A549 (cell line): Measurements from ENCODE around the gene DTX4. TPM values are rescaled to one million over a fixed set of nuclear protein-coding genes. Genes with fewer than 3 reads are reported as not detected.
"Not testable (repeated sequence)": the region's sequence is repeated elsewhere in the genome, so short reads cannot be mapped to it uniquely, and the experiment has no call there.

ENCODE experiments used
- ATAC-seq, 2 experiments: fragments of 200-7000 bp in 1 of 2; fragments of >200 bp in 1 of 2; cut with Nextera tagmentation in 1 of 2; cut with Tn5 transposase in 1 of 2; 3 replicates each; pipeline versions ENCODE4 v1.8.0 to v1.9.1; 2018 to 2020; ENCODE audit warnings: mild to moderate bottlenecking in 1 of 2, moderate library complexity in 1 of 2
- CTCF ChIA-PET: fragments of 300-600 bp; sonication (Branson Sonifier 250); formaldehyde crosslinking; extraction: SDS; loops from one replicate; lab custom pipeline; 2021; ENCODE audit warnings: antibody characterized with exemption, inconsistent platforms; lab: Yijun Ruan, JAX
- POLR2A ChIA-PET: fragments of 350-600 bp; formaldehyde crosslinking; extraction: SDS; loops from one replicate; lab custom pipeline; 2021; ENCODE audit warnings: antibody characterized with exemption, inconsistent platforms; lab: Yijun Ruan, JAX
- DNase-seq, 2 experiments: peaks; one replicate each; pipeline versions ENCODE4 v3.0.0 to v3.0.0-alpha.2; 2011 to 2016; ENCODE audit warnings: low read depth in 1 of 2, low spot score in 1 of 2
- FAIRE-seq: peaks from 2 replicates; lab custom pipeline; 2011; peaks lifted over from hg19 to GRCh38; lab: Jason Lieb, UNC
- H3K27ac ChIP-seq, 2 experiments: fragments of >200 bp; sonication (Bioruptor Twin); formaldehyde crosslinking; 3 replicates each; pipeline ENCODE4 v1.5.1; 2016 to 2017
- H3K4me1 ChIP-seq: fragments of >200 bp; sonication (Bioruptor Twin); formaldehyde crosslinking; 3 replicates; pipeline ENCODE4 v1.6.1; 2016
- H3K4me2 ChIP-seq: fragments of >200 bp; sonication (Bioruptor Twin); formaldehyde crosslinking; 3 replicates; pipeline ENCODE4 v1.6.1; 2016
- H3K4me3 ChIP-seq: fragments of >200 bp; sonication (Bioruptor Twin); formaldehyde crosslinking; 3 replicates; pipeline ENCODE4 v1.5.1; 2016
- H3K9me3 ChIP-seq: fragments of >200 bp; sonication (Bioruptor Twin); formaldehyde crosslinking; 3 replicates; pipeline ENCODE4 v1.6.1; 2016
- BHLHE40 ChIP-seq: IDR thresholded peaks from 2 replicates; pipeline ENCODE4 v1.6.1; 2012; ENCODE audit warnings: low read depth, low read length, inconsistent platforms
- CBX2 ChIP-seq: fragments of 200-600 bp; sonication (generic); IDR thresholded peaks from 2 replicates; pipeline ENCODE4 v1.6.1; 2016; ENCODE audit warnings: low read depth, mild to moderate bottlenecking, borderline replicate concordance
- CBX8 ChIP-seq: fragments of 200-600 bp; sonication (generic); IDR thresholded peaks from 2 replicates; pipeline ENCODE4 v1.6.1; 2016
- EHF ChIP-seq: fragments of 250-450 bp; sonication (Bioruptor Pico); IDR thresholded peaks from 2 replicates; pipeline ENCODE4 v1.5.0; 2020; ENCODE audit warnings: mild to moderate bottlenecking
- FOSB ChIP-seq: fragments of 250-450 bp; sonication (Bioruptor Pico); IDR thresholded peaks from 2 replicates; pipeline ENCODE4 v1.5.0; 2020; ENCODE audit warnings: mild to moderate bottlenecking, moderate library complexity
- FOSL2 ChIP-seq, 2 experiments: fragments of 450-650 bp in 1 of 2; fragments of >200 bp in 1 of 2; sonication (Bioruptor Twin) in 1 of 2; formaldehyde crosslinking; IDR thresholded peaks; 2 replicates each; pipeline versions ENCODE4 v1.5.0 to v1.6.1; 2016 to 2020; ENCODE audit warnings: mild to moderate bottlenecking in 1 of 2, moderate library complexity in 1 of 2
- FOXS1 ChIP-seq: fragments of 250-450 bp; sonication (Bioruptor Pico); IDR thresholded peaks from 2 replicates; pipeline ENCODE4 v1.5.0; 2020; ENCODE audit warnings: mild to moderate bottlenecking, moderate library complexity
- MAFK ChIP-seq: fragments of 450-650 bp; IDR thresholded peaks from 2 replicates; pipeline ENCODE4 v1.6.1; 2014; ENCODE audit not compliant: partially characterized antibody
- MYC ChIP-seq: IDR thresholded peaks from 2 replicates; pipeline ENCODE4 v1.6.1; 2012; ENCODE audit warnings: mild to moderate bottlenecking, inconsistent platforms, low read length, improper control_type of control experiment, borderline replicate concordance
- NPAS2 ChIP-seq: fragments of 250-450 bp; sonication (Bioruptor Pico); IDR thresholded peaks from 2 replicates; pipeline ENCODE4 v1.8.0; 2022; ENCODE audit warnings: mild to moderate bottlenecking, moderate library complexity, borderline replicate concordance
- RCOR1 ChIP-seq: fragments of 150-350 bp; IDR thresholded peaks from 2 replicates; pipeline ENCODE4 v1.6.1; 2014; ENCODE audit warnings: antibody characterized with exemption, low read length, low read depth
- TFCP2L1 ChIP-seq: fragments of 250-450 bp; sonication (Bioruptor Pico); IDR thresholded peaks from 2 replicates; pipeline ENCODE4 v1.5.0; 2021; ENCODE audit warnings: mild to moderate bottlenecking
- WGBS: methylation state at CpG from one replicate; pipeline ENCODE4 v1.1.6; 2017; ENCODE audit errors: missing lambda C conversion rate; 5-methylcytosine and 5-hydroxymethylcytosine counted together
- polyA plus RNA-seq, 4 experiments: library from polyadenylated mRNA; depleted of rRNA in 3 of 4; stranded (reverse); fragments of >200 nt; fragmentation: RNase III in 1 of 4; extraction: RNeasy Plus Mini Kit Qiagen cat#74134 plus additional on column Dnase treatment in 1 of 4; gene quantifications; 2 replicates in 3 of 4; 3 replicates in 1 of 4; pipeline ENCODE4 v1.2.3, GENCODE V29; 2011 to 2017
- TF ChIP-seq, protein P1 (sequence below): fragments of 450-650 bp; IDR thresholded peaks from 2 replicates; pipeline ENCODE4 v1.6.1; 2014; ENCODE audit warnings: antibody characterized with exemption

DTX4 gene
- polyA plus RNA-seq, 2 of the 4 experiments (the other 2 are of a cell fraction): 0.97 to 3.1 TPM

GRCh38 chr11:59136551-59136950, 35.4 kb upstream of the DTX4 start:
- H3K4me3 ChIP-seq, H3K4me1 ChIP-seq, ATAC-seq, DNase-seq, FAIRE-seq, POLR2A ChIA-PET, H3K27ac ChIP-seq: not testable (repeated sequence)
- Histone ChIP-seq H3K9me3 (peaks cover 12% of the 10 kb centered on the region), H3K4me2 (peak overlapping the region; percentile 56; the same call in 2 of the 3 replicates)
- WGBS: 60% methylated on average over 6 of the region's 6 CpGs
- CTCF ChIA-PET: interaction anchor here (0.5 to 2.3 kb wide), 42 partner anchors 9 to 846 kb away, joined by 3 to 25 read pairs (median 4); partner anchors contain the start of genes DTX4, FAM111B, GLYATL1B and LPXN

DNA sequence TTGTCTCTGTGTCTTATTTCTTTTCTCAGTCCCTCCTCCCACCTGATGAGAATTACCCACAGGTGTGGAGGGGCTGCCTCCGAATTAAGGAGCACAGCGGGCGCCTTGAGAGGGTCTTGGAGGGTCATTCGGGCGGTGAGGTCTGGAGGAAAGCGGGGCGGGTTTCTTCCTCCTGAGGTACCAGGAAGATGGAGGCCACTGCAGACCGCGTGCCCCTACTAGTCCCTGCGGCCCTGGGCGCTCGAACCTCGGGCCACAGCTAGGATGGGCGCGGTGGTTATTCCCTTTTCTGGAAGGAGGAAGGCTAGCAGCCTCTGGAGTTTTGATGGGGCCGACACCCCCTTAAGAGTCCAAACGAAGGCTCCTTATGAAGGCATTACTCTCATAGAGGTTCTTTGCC, 34.7 kb upstream of the DTX4 start:
- 90% methylated on average over 17 of the region's 17 CpGs for WGBS

DNA sequence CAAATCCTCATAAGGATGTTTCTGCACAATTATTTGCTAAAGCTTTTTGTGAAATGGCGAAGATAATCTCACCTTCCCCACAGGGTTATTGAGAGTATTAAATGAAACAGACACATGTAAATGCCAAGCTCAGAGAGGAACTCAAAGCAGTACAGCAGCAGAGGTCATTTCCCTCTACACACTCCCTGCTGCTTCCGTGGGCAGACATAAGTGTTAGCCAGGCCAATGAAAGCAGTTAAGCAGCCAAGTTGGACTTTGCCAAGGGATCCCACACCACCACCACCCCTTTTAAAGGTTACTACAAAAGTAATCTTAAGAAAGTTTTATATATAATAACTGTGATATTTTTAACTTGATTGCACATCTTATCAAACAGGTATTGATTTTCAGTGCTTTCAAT, 33.3 kb upstream of the DTX4 start:
- no peak for ATAC-seq
- Histone ChIP-seq H3K4me2 (no peak overlapping the region), H3K4me3 (no peak overlapping the region), H3K9me3 (no peaks in the 10 kb centered on the region), H3K4me1 (peaks cover 8% of the 10 kb centered on the region), H3K27ac (no peak overlapping the region)
- DNase-seq: no peak
- WGBS: 88% methylated on average over 2 of the region's 2 CpGs
- TF ChIP-seq FOSB (no peak), MYC (no peak), TFCP2L1 (no peak), FOXS1 (CRISPR knock-in tag) (no peak), NPAS2 (CRISPR knock-in tag) (no peak), BHLHE40 (no peak)
- TF ChIP-seq, protein P1, sequence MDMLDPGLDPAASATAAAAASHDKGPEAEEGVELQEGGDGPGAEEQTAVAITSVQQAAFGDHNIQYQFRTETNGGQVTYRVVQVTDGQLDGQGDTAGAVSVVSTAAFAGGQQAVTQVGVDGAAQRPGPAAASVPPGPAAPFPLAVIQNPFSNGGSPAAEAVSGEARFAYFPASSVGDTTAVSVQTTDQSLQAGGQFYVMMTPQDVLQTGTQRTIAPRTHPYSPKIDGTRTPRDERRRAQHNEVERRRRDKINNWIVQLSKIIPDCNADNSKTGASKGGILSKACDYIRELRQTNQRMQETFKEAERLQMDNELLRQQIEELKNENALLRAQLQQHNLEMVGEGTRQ: no peak
- POLR2A ChIA-PET: no interaction called here
- no peak for FAIRE-seq
- CTCF ChIA-PET: interaction anchor here (0.9 kb wide), 1 partner anchor 9 kb away, joined by 3 read pairs; no protein-coding TSS in a partner anchor

More for the DNA sequence above, 34.7 kb upstream of the DTX4 start:
- Histone ChIP-seq H3K4me2 (no peak overlapping the region), H3K4me3 (no peak overlapping the region), H3K4me1 (peaks cover 6% of the 10 kb centered on the region; the same call in 1 of the 3 replicates), H3K9me3 (peaks cover 7% of the 10 kb centered on the region; the same call in 2 of the 3 replicates), H3K27ac (no peak overlapping the region)
- ChIA-PET POLR2A (no interaction called here), CTCF (interaction anchor here (1.0 to 2.1 kb wide), 3 partner anchors 10 to 237 kb away, joined by 3 to 15 read pairs (median 4); no protein-coding TSS in a partner anchor)
- no peak for ATAC-seq
- no peak for TF ChIP-seq EHF
- TF ChIP-seq RCOR1: no peak
- TF ChIP-seq MAFK: no peak
- no peak for TF ChIP-seq FOSB
- no peak for TF ChIP-seq TFCP2L1
- TF ChIP-seq FOSL2 (IDR thresholded peaks at IDR 0.05): no peak
- TF ChIP-seq FOSL2 (CRISPR knock-in tag; IDR thresholded peaks at IDR 0.05): no peak
- no peak for TF ChIP-seq CBX2
- FAIRE-seq: no peak
- DNase-seq: no peak

- ChIA-PET CTCF (interaction anchor here (1.5 to 2.0 kb wide), 2 partner anchors 17 to 34 kb away, joined by 4 to 10 read pairs; no protein-coding TSS in a partner anchor), POLR2A (no interaction called here)
- H3K4me2 ChIP-seq: no peak overlapping the region
- no peak overlapping the region for H3K4me3 ChIP-seq
- H3K4me1 ChIP-seq: peaks cover 25% of the 10 kb centered on the region
- DNase-seq (no peak), FAIRE-seq (no peak), ATAC-seq (no peak)
- TF ChIP-seq, protein P1: no peak
- TF ChIP-seq CBX2: no peak
- TF ChIP-seq CBX8: no peak
- no peaks in the 10 kb centered on the region for H3K9me3 ChIP-seq
- H3K27ac ChIP-seq: no peak overlapping the region
- 92% methylated on average over 4 of the region's 4 CpGs for WGBS
Observed at GRCh38 chr11:59141191-59141590, 30.7 kb upstream of the DTX4 start.
